Natural killer cell (primary cell): Measurements from ENCODE around the gene GSE1. TPM values are rescaled to one million over a fixed set of nuclear protein-coding genes. Genes with fewer than 3 reads are reported as not detected.
A peak's percentile ranks its signal among the peaks of the same experiment; 100 is the strongest.

Experiments used
- ATAC-seq, 3 donors: fragments of 150-1000 bp in 2 of 3; fragments of 200-7000 bp in 1 of 3; cut with Tn5 transposase; 1 replicate in 1 of 3; 2 replicates in 2 of 3; pipeline ENCODE4 v1.10.0; 2021; ENCODE audit warnings: mild to moderate bottlenecking in 2 of 3, moderate library complexity in 2 of 3
- DNase-seq, 2 donors: peaks; one replicate each; pipeline versions ENCODE4 v3.0.0 to v3.0.0-alpha.2; 2013 to 2021; ENCODE audit warnings: mixed read lengths in 1 of 2
- H3K27ac ChIP-seq: one replicate; pipeline ENCODE4 v1.5.1; 2013; ENCODE audit warnings: mild to moderate bottlenecking, low read length
- H3K27me3 ChIP-seq: one replicate; pipeline ENCODE4 v1.6.1; 2013; ENCODE audit warnings: low read length; ENCODE audit not compliant: control insufficient read depth, insufficient read depth
- H3K36me3 ChIP-seq: one replicate; pipeline ENCODE4 v1.6.1; 2013; ENCODE audit warnings: low read length; ENCODE audit not compliant: control insufficient read depth, insufficient read depth
- H3K4me1 ChIP-seq: one replicate; pipeline ENCODE4 v1.6.1; 2013; ENCODE audit warnings: low read length; ENCODE audit not compliant: control insufficient read depth, insufficient read depth
- H3K4me3 ChIP-seq: one replicate; pipeline ENCODE4 v1.5.1; 2013; ENCODE audit warnings: low read length
- H3K9me3 ChIP-seq: one replicate; pipeline ENCODE4 v1.6.1; 2013; ENCODE audit warnings: low read length; ENCODE audit not compliant: control insufficient read depth, insufficient read depth
- H3K27ac Mint-ChIP-seq, 2 donors: one replicate each; pipeline ENCODE4 v1.8.0; 2022; ENCODE audit warnings: mild to moderate bottlenecking in 2 of 2, mixed read lengths in 2 of 2, moderate library complexity in 1 of 2
- H3K27me3 Mint-ChIP-seq, 2 donors: one replicate each; pipeline ENCODE4 v1.8.0; 2022; ENCODE audit warnings: low read depth in 2 of 2, mixed read lengths in 2 of 2
- H3K36me3 Mint-ChIP-seq: one replicate; pipeline ENCODE4 v1.8.0; 2022; ENCODE audit warnings: mixed read lengths
- H3K4me1 Mint-ChIP-seq, 2 donors: one replicate each; pipeline ENCODE4 v1.8.0; 2022; ENCODE audit warnings: mixed read lengths in 2 of 2
- H3K4me3 Mint-ChIP-seq: one replicate; pipeline ENCODE4 v1.8.0; 2022; ENCODE audit warnings: mild to moderate bottlenecking, moderate library complexity, mixed read lengths
- H3K9me3 Mint-ChIP-seq, 2 donors: one replicate each; pipeline ENCODE4 v1.8.0; 2022; ENCODE audit warnings: mixed read lengths in 2 of 2
- WGBS: methylation state at CpG from one replicate; pipeline ENCODE4 v1.1.7; 2013; ENCODE audit warnings: missing lambda C conversion rate; ENCODE audit not compliant: insufficient coverage; 5-methylcytosine and 5-hydroxymethylcytosine counted together
- intact Hi-C: fragments of 100-400 bp; cut with micrococcal nuclease; formaldehyde crosslinking; loops from one replicate; pipeline ENCODE4 v1.14.2; 2022
- total RNA-seq, 4 donors: library from RNA; stranded (reverse); fragments of 120-200 nt in 1 of 4; gene quantifications; one replicate each; pipeline versions ENCODE4 v1.2.3 to v1.2.4, GENCODE V29; 2013 to 2022
- TF ChIP-seq, protein P1 (sequence below): fragments of 200-600 bp; IDR thresholded peaks from one replicate; pipeline ENCODE4 v1.8.0; 2022; ENCODE audit warnings: antibody characterized with exemption

Gene GSE1
- total RNA-seq, 3 donors from 2014 or later (not counting 1 experiment from before 2014, with no cell fraction given), result 232 to 277 (median 233) TPM

DNA sequence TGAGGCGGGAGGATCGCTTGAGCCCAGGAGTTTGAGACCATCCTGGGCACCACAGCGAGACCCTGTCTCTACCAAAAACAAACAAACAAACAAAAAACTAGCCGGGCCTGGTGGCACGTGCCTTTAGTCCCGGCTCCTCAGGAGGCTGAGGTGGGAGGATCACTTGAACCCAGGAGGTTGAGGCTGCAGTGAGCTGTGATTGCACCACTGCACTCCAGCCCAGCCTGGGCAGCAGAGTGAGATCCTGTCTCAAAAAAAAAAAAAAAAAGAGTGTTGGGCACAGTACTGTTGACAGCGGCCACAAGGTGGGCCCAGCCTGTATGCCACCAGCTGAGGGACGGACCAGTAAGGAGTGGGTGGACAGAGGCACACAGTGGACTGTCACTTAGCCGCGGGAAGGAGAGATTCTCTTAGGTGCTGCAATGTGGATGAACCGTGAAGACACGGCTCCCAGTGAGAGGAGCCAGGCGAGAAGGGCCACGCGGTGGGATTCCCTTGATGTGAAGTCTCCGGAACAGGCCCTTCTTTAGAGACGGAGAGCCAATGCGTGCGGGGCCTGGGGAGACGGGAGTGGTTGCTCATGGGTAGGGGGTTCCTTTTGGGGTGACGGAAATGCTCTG lies 31.1 kb downstream of the GSE1 start:
- intact Hi-C loops, result no loop called here
- H3K9me3 ChIP-seq, result no peaks in the 10 kb centered on the region
- no peak overlapping the region for H3K4me3 ChIP-seq
- Mint-ChIP-seq H3K36me3 (no peaks in the 10 kb centered on the region), H3K27ac (peak overlapping the region; percentile 79 to 87), H3K4me3 (peak overlapping the region; percentile 9), H3K27me3 (no peaks in the 10 kb centered on the region), H3K9me3 (no peaks in the 10 kb centered on the region), H3K4me1 (peaks cover 34 to 64% of the 10 kb centered on the region in 2 donors)
- TF ChIP-seq, protein P1, sequence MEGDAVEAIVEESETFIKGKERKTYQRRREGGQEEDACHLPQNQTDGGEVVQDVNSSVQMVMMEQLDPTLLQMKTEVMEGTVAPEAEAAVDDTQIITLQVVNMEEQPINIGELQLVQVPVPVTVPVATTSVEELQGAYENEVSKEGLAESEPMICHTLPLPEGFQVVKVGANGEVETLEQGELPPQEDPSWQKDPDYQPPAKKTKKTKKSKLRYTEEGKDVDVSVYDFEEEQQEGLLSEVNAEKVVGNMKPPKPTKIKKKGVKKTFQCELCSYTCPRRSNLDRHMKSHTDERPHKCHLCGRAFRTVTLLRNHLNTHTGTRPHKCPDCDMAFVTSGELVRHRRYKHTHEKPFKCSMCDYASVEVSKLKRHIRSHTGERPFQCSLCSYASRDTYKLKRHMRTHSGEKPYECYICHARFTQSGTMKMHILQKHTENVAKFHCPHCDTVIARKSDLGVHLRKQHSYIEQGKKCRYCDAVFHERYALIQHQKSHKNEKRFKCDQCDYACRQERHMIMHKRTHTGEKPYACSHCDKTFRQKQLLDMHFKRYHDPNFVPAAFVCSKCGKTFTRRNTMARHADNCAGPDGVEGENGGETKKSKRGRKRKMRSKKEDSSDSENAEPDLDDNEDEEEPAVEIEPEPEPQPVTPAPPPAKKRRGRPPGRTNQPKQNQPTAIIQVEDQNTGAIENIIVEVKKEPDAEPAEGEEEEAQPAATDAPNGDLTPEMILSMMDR, result no peak
- no peaks in the 10 kb centered on the region for H3K27me3 ChIP-seq
- WGBS, result 96% methylated on average over 21 of the region's 21 CpGs
- peaks cover 14% of the 10 kb centered on the region for H3K36me3 ChIP-seq
- H3K27ac ChIP-seq, result no peak overlapping the region
- ATAC-seq, result no peak
- peaks cover 50% of the 10 kb centered on the region for H3K4me1 ChIP-seq
- no peak for DNase-seq

DNA sequence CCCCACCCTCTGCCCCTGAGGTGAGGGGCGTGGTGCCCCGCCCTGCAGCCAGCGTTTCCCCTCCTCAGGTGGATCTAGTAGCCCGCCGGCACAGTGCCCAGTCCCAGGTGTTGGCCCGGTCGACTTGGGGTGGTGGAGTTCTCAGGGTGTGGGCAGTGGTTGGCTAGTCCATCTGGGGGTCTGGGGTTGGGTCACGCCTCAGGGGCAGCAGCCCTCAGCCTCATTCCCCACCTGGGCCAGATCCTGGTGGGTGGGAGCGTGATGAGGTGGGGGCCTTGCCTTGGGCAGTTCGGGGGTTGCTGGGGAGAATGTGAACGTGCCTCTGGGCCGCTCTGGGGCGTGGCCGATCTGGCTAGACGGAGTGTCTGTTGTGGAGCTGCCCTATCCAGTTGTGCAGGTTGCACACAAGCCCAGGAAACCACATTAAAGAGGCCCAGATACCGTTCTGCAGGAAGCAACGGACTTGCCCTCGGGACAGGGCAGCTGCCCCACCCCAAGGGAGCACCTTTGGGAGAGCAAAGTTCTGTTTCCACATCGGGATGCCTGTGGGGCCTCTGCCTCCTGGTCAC lies 32.0 kb downstream of the GSE1 start:
- Mint-ChIP-seq H3K27me3 (no peaks in the 10 kb centered on the region), H3K9me3 (no peaks in the 10 kb centered on the region), H3K27ac (peak overlapping the region in 1 of 2 donors; percentile 18), H3K36me3 (no peaks in the 10 kb centered on the region), H3K4me3 (no peak overlapping the region), H3K4me1 (peaks cover 31 to 61% of the 10 kb centered on the region in 2 donors)
- 70% methylated on average over 19 of the region's 19 CpGs for WGBS
- no peaks in the 10 kb centered on the region for H3K27me3 ChIP-seq
- no peak overlapping the region for H3K4me3 ChIP-seq
- H3K9me3 ChIP-seq, result no peaks in the 10 kb centered on the region
- H3K27ac ChIP-seq, result no peak overlapping the region
- intact Hi-C loops, result no loop called here
- peaks cover 50% of the 10 kb centered on the region for H3K4me1 ChIP-seq
- TF ChIP-seq, protein P1, result no peak
- no peak for ATAC-seq
- peaks cover 21% of the 10 kb centered on the region for H3K36me3 ChIP-seq
- DNase-seq, result no peak

- Mint-ChIP-seq H3K4me3 (no peak overlapping the region), H3K36me3 (no peaks in the 10 kb centered on the region), H3K4me1 (peaks cover 31 to 55% of the 10 kb centered on the region in 2 donors), H3K27ac (no peak overlapping the region), H3K27me3 (no peaks in the 10 kb centered on the region), H3K9me3 (no peaks in the 10 kb centered on the region)
- H3K4me3 ChIP-seq, result no peak overlapping the region
- no peak for DNase-seq
- H3K36me3 ChIP-seq, result peaks cover 22% of the 10 kb centered on the region
- TF ChIP-seq, protein P1, result no peak
- no peak for ATAC-seq
- intact Hi-C loops, result no loop called here
- no peak overlapping the region for H3K27ac ChIP-seq
- 91% methylated on average over 17 of the region's 17 CpGs for WGBS
- no peaks in the 10 kb centered on the region for H3K9me3 ChIP-seq
- peaks cover 56% of the 10 kb centered on the region for H3K4me1 ChIP-seq
- H3K27me3 ChIP-seq, result no peaks in the 10 kb centered on the region
These were observed 33.3 kb downstream of the GSE1 start for GRCh38 chr16:85646358-85646907.
